Measurements from ENCODE around the gene TNS2.
A peak's percentile ranks its signal among the peaks of the same experiment; 100 is the strongest.

Gene TNS2

GRCh38 chr12:53061404-53062010 lies 11.6 kb downstream of the TNS2 start:
- no peak overlapping the region for H3K4me3 ChIP-seq
- peaks cover 68 to 92% (median 74%) of the 10 kb centered on the region in 3 donors for H3K36me3 ChIP-seq
- intact Hi-C loops (cut with DNase I; ENCODE audit: low total_unique reads): no loop called here
- H3K27ac ChIP-seq: peak overlapping the region; percentile 93 to 99
- H3K4me1 ChIP-seq: peaks cover 0 to 76% (median 73%) of the 10 kb centered on the region in 4 donors
- no peaks in the 10 kb centered on the region for H3K9me3 ChIP-seq
- H3K27me3 ChIP-seq: no peaks in the 10 kb centered on the region
- DNase-seq: peak; percentile 30 to 72
- TF ChIP-seq CTCF (IDR thresholded peaks at IDR 0.05): no peak

GRCh38 chr12:53062011-53062961 lies 12.4 kb downstream of the TNS2 start:
- Histone ChIP-seq H3K27me3 (no peaks in the 10 kb centered on the region), H3K9me3 (no peaks in the 10 kb centered on the region), H3K27ac (peak overlapping the region; percentile 93 to 99), H3K4me1 (peaks cover 0 to 81% (median 74%) of the 10 kb centered on the region in 4 donors), H3K36me3 (peaks cover 61 to 91% (median 67%) of the 10 kb centered on the region in 3 donors), H3K4me3 (no peak overlapping the region)
- intact Hi-C loops (cut with DNase I; ENCODE audit: low total_unique reads): no loop called here
- TF ChIP-seq CTCF (IDR thresholded peaks at IDR 0.05): no peak
- DNase-seq: peak; percentile 25 to 72

- DNase-seq: peak in 1 of 2 donors; percentile 72
- peaks cover 0 to 86% (median 73%) of the 10 kb centered on the region in 4 donors for H3K4me1 ChIP-seq
- no peak overlapping the region for H3K4me3 ChIP-seq
- intact Hi-C loops (cut with DNase I; ENCODE audit: low total_unique reads): no loop called here
- peaks cover 52 to 91% (median 66%) of the 10 kb centered on the region in 3 donors for H3K36me3 ChIP-seq
- H3K27me3 ChIP-seq: no peaks in the 10 kb centered on the region
- no peaks in the 10 kb centered on the region for H3K9me3 ChIP-seq
- H3K27ac ChIP-seq: peak overlapping the region; percentile 93 to 99
- TF ChIP-seq CTCF (IDR thresholded peaks at IDR 0.05): no peak
These were observed 13.3 kb downstream of the TNS2 start for GRCh38 chr12:53062977-53063707.

- peaks cover 44 to 91% (median 58%) of the 10 kb centered on the region in 3 donors for H3K36me3 ChIP-seq
- TF ChIP-seq CTCF (IDR thresholded peaks at IDR 0.05): peak; percentile 11 to 36
- H3K27me3 ChIP-seq: no peaks in the 10 kb centered on the region
- intact Hi-C loops (cut with DNase I; ENCODE audit: low total_unique reads): no loop called here
- no peak overlapping the region for H3K4me3 ChIP-seq
- H3K4me1 ChIP-seq: peaks cover 0 to 94% (median 81%) of the 10 kb centered on the region in 4 donors
- no peaks in the 10 kb centered on the region for H3K9me3 ChIP-seq
- peak overlapping the region; percentile 93 to 99 for H3K27ac ChIP-seq
- peak; percentile 89 to 95 for DNase-seq
These were observed 14.1 kb downstream of the TNS2 start for GRCh38 chr12:53063708-53064612.
